ENCODE data around the gene FLNB. TPM values are rescaled to one million over a fixed set of nuclear protein-coding genes. Genes with fewer than 3 reads are reported as not detected.

The FLNB gene
- polyA plus RNA-seq, 1 of the 3 experiments (the other 2 are of a cell fraction): 127 TPM

- Histone ChIP-seq H3K4me3 (ENCODE audit: low read depth in 2 of 2, low read length in 1 of 2) (peak overlapping the region in 1 of 2 experiments; percentile 48; a peak in 2 of 4 replicates), H3K79me2 (ENCODE audit: insufficient read depth) (peaks cover 95% of the 10 kb centered on the region), H3K27ac (ENCODE audit: low read depth in 2 of 2, low read length in 1 of 2) (peak overlapping the region; percentile 78 to 92), H3K9me3 (no peaks in the 10 kb centered on the region), H4K20me1 (ENCODE audit: insufficient read depth) (0 out of 2 replicates have a peak, but pooled peaks cover 5% of the 10 kb centered on the region), H3F3A (replicated peaks; ENCODE audit: insufficient read depth) (peaks cover 33% of the 10 kb centered on the region), H3K4me1 (ENCODE audit: control insufficient read depth in 1 of 2, insufficient read depth in 2 of 2, low read depth in 1 of 2, low read length in 1 of 2) (peaks cover 23 to 34% of the 10 kb centered on the region in 2 experiments), H2AFZ (ENCODE audit: low read depth) (no peak overlapping the region), H3K9ac (peak overlapping the region; percentile 58), H3K36me3 (replicated peaks in 1 of 2; ENCODE audit: control insufficient read depth in 1 of 2, insufficient read depth in 2 of 2, low read length in 1 of 2) (peaks cover 0 to 5% of the 10 kb centered on the region in 2 experiments), H3K27me3 (ENCODE audit: insufficient read depth) (no peaks in the 10 kb centered on the region), H3K9me2 (no peaks in the 10 kb centered on the region), H3K4me2 (peak overlapping the region; percentile 73)
- no peak for DNase-seq
- ChIA-PET POLR2A (no interaction called here), CTCF (no interaction called here)
- 9% methylated on average over 7 of the region's 8 CpGs for WGBS (ENCODE audit: low lambda C conversion rate)
- TF ChIP-seq JUND (IDR thresholded peaks at IDR 0.05) (peak; percentile 98), USF1 (IDR thresholded peaks at IDR 0.05; ENCODE audit: borderline replicate concordance, low read depth) (peak; percentile 56; the same call in 1 of the 2 replicates), NFIC (IDR thresholded peaks at IDR 0.05; ENCODE audit: borderline replicate concordance) (peak; percentile 98), FOSL2 (IDR thresholded peaks at IDR 0.05; ENCODE audit: borderline replicate concordance, low read depth) (peak; percentile 100), TCF12 (IDR thresholded peaks at IDR 0.05) (peak; percentile 96), FOXM1 (IDR thresholded peaks at IDR 0.05; ENCODE audit: low read depth) (peak; percentile 50; the same call in 1 of the 2 replicates), USF2 (IDR thresholded peaks at IDR 0.05; ENCODE audit: borderline replicate concordance, low read depth, low read length) (no peak), CTCF (IDR thresholded peaks at IDR 0.05) (no peak), MXI1 (IDR thresholded peaks at IDR 0.05; ENCODE audit: low read depth, low read length) (0 out of 2 replicates have a peak, but pooled peaks have one; percentile 25), YY1 (IDR thresholded peaks at IDR 0.05; ENCODE audit: low read depth) (peak; percentile 26; the same call in 1 of the 2 replicates), REST (IDR thresholded peaks at IDR 0.05; ENCODE audit: low read depth, low read length) (0 out of 2 replicates have a peak, but pooled peaks have one; percentile 25), EP300 (IDR thresholded peaks at IDR 0.05; ENCODE audit: borderline replicate concordance in 1 of 2, low read depth in 1 of 2, low read length in 1 of 2) (peak in 1 of 2 experiments; percentile 90; a peak in 2 of 4 replicates), POLR2AphosphoS5 (IDR thresholded peaks at IDR 0.05; ENCODE audit: low read depth, low read length) (peak; percentile 71; the same call in 1 of the 2 replicates), SIN3A (IDR thresholded peaks at IDR 0.05; ENCODE audit: borderline replicate concordance, low read depth, low read length) (peak; percentile 53; the same call in 1 of the 2 replicates), MEF2A (IDR thresholded peaks at IDR 0.05; ENCODE audit: borderline replicate concordance, low read depth) (peak; percentile 25; the same call in 1 of the 2 replicates), GATA2 (CRISPR knock-in tag; IDR thresholded peaks at IDR 0.05) (no peak), TEAD4 (IDR thresholded peaks at IDR 0.05; ENCODE audit: borderline replicate concordance, insufficient read depth) (peak; percentile 49; the same call in 1 of the 2 replicates), RFX5 (IDR thresholded peaks at IDR 0.05; ENCODE audit: low read length) (no peak), RCOR1 (IDR thresholded peaks at IDR 0.05; ENCODE audit: low read length) (no peak), ELF1 (IDR thresholded peaks at IDR 0.05) (no peak), IRF3 (IDR thresholded peaks at IDR 0.05; ENCODE audit: low read depth, low read length) (no peak), SMC3 (IDR thresholded peaks at IDR 0.05; ENCODE audit: low read depth, low read length) (no peak), PBX3 (IDR thresholded peaks at IDR 0.05) (peak; percentile 83)
Measured at GRCh38 chr3:58052373-58053273, 44.4 kb downstream of the FLNB start.

All from SK-N-SH (cell line).